Endodermal cell (in vitro differentiated cells): ENCODE measurements around the gene RGS6. TPM values are rescaled to one million over a fixed set of nuclear protein-coding genes. Genes with fewer than 3 reads are reported as not detected.

Experiments used
- DNase-seq: peaks from one replicate; pipeline ENCODE4 v3.0.0-alpha.2; 2017
- H3K27ac ChIP-seq: 2 replicates; pipeline ENCODE4 v1.5.1; 2013; ENCODE audit warnings: mild to moderate bottlenecking, low read depth, low read length, moderate library complexity
- H3K27me3 ChIP-seq: 2 replicates; pipeline ENCODE4 v1.6.1; 2013; ENCODE audit warnings: mild to moderate bottlenecking, low read length, moderate library complexity; ENCODE audit not compliant: insufficient read depth, control insufficient read depth, poor library complexity, severe bottlenecking
- H3K36me3 ChIP-seq: 2 replicates; pipeline ENCODE4 v1.7.0; 2013; ENCODE audit warnings: mild to moderate bottlenecking, low read length, moderate library complexity; ENCODE audit not compliant: control insufficient read depth, insufficient read depth
- H3K4me1 ChIP-seq: one replicate; pipeline ENCODE4 v1.7.0; 2013; ENCODE audit warnings: low read length; ENCODE audit not compliant: control insufficient read depth, insufficient read depth
- H3K4me3 ChIP-seq: 2 replicates; pipeline ENCODE4 v1.5.1; 2013; ENCODE audit warnings: mild to moderate bottlenecking, low read length, moderate library complexity
- H3K9ac ChIP-seq: 2 replicates; pipeline ENCODE4 v1.6.1; 2013; ENCODE audit warnings: mild to moderate bottlenecking, low read length, moderate library complexity; ENCODE audit not compliant: poor library complexity, severe bottlenecking; ENCODE audit errors: extremely low read depth
- H3K9me3 ChIP-seq: 2 replicates; pipeline ENCODE4 v1.6.1; 2013; ENCODE audit warnings: mild to moderate bottlenecking, low read length, moderate library complexity; ENCODE audit not compliant: control insufficient read depth
- H3K27ac Mint-ChIP-seq: 2 replicates; pipeline ENCODE4 v1.8.0; 2020; ENCODE audit warnings: mixed read lengths
- H3K27me3 Mint-ChIP-seq: 2 replicates; pipeline ENCODE4 v1.8.0; 2021; ENCODE audit warnings: mild to moderate bottlenecking, mixed read lengths; ENCODE audit not compliant: insufficient read depth
- H3K36me3 Mint-ChIP-seq: 2 replicates; pipeline ENCODE4 v1.8.0; 2020; ENCODE audit warnings: low read depth, mixed read lengths
- H3K4me1 Mint-ChIP-seq: 2 replicates; pipeline ENCODE4 v1.8.0; 2020; ENCODE audit warnings: mixed read lengths
- H3K4me3 Mint-ChIP-seq: 2 replicates; pipeline ENCODE4 v1.8.0; 2020; ENCODE audit warnings: mild to moderate bottlenecking, moderate library complexity, mixed read lengths
- H3K9me3 Mint-ChIP-seq: 2 replicates; pipeline ENCODE4 v1.8.0; 2020; ENCODE audit warnings: mild to moderate bottlenecking, mixed read lengths
- WGBS, 2 experiments: methylation state at CpG; one replicate each; pipeline versions ENCODE4 v1.1.5 to v1.1.7; 2013; ENCODE audit warnings: missing lambda C conversion rate in 2 of 2, mixed read lengths in 1 of 2; ENCODE audit not compliant: insufficient coverage in 1 of 2, insufficient read length in 1 of 2; 5-methylcytosine and 5-hydroxymethylcytosine counted together
- total RNA-seq, 2 donors: library from RNA; stranded (reverse); fragmentation: NEBNext Ultra II Directional in 1 of 2; extraction: Animal tissue kit (Norgen Biotek cat#: 25700) in 1 of 2; gene quantifications; 2 replicates in 1 of 2; 3 replicates in 1 of 2; pipeline ENCODE4 v1.2.1, GENCODE V29; 2021
- TF ChIP-seq, protein P1 (sequence below): fragments of 200-600 bp; sonication (generic); conservative IDR thresholded peaks from 2 replicates; pipeline ENCODE4 v1.5.0; 2021; ENCODE audit warnings: antibody characterized with exemption, mild to moderate bottlenecking

RGS6 gene
- total RNA-seq, 2 donors from 2014 or later: 10.1 to 16.3 TPM

DNA sequence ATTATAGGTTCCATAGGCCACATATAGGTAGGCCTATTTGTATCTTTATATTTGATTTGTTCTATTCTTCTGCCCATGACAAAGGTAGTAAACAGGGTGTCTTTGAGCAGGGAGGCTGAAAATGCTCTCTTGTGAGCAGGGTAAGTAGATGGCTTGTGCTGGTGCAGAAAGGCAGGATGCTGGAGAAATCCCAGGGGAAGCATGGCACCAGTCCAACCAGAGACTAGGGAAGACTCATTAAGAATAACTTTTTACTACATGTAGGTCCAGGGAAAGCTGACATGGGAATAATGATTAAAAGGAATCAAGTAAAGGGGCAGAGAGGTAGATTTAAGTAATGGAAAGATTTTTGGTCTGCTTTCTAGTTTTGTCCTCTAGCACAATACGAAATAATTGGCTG, 245.0 kb downstream of the RGS6 start:
- no peak overlapping the region for H3K27ac ChIP-seq
- H3K9me3 ChIP-seq: peaks cover 26% of the 10 kb centered on the region
- H3K36me3 ChIP-seq: no peaks in the 10 kb centered on the region
- DNase-seq: no peak
- H3K4me3 ChIP-seq: no peak overlapping the region
- H3K9ac ChIP-seq: no peak overlapping the region
- Mint-ChIP-seq H3K9me3 (peaks cover 7% of the 10 kb centered on the region), H3K36me3 (no peaks in the 10 kb centered on the region), H3K4me3 (no peak overlapping the region), H3K27me3 (no peaks in the 10 kb centered on the region), H3K27ac (no peak overlapping the region), H3K4me1 (no peaks in the 10 kb centered on the region)
- no peaks in the 10 kb centered on the region for H3K27me3 ChIP-seq
- no peaks in the 10 kb centered on the region for H3K4me1 ChIP-seq
- WGBS, 2 experiments: 100% methylated on average over 1 of the region's 1 CpG; no CpG with 5 or more reads in 1 of the 2 experiments
- TF ChIP-seq, protein P1, sequence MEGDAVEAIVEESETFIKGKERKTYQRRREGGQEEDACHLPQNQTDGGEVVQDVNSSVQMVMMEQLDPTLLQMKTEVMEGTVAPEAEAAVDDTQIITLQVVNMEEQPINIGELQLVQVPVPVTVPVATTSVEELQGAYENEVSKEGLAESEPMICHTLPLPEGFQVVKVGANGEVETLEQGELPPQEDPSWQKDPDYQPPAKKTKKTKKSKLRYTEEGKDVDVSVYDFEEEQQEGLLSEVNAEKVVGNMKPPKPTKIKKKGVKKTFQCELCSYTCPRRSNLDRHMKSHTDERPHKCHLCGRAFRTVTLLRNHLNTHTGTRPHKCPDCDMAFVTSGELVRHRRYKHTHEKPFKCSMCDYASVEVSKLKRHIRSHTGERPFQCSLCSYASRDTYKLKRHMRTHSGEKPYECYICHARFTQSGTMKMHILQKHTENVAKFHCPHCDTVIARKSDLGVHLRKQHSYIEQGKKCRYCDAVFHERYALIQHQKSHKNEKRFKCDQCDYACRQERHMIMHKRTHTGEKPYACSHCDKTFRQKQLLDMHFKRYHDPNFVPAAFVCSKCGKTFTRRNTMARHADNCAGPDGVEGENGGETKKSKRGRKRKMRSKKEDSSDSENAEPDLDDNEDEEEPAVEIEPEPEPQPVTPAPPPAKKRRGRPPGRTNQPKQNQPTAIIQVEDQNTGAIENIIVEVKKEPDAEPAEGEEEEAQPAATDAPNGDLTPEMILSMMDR: no peak

DNA sequence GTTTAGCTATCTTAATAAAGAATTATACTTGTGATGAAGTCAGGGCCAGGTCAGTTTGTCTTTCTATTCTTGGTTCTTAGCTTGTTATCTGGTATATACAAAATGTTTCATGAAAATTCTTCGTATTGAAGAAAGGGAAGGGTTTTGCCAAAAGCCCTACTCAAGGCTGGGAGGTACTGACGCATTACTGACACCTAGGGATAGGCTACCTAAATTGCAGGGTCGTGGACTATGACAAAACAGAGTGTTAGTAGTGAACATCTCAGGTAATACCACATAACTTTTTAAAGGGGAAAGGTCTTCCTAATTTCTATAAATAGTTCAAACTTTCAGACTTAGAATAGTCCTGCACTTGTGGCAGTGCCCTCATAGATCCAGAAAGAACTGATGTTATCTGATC, 246.3 kb downstream of the RGS6 start:
- Histone ChIP-seq H3K4me1 (no peaks in the 10 kb centered on the region), H3K9ac (no peak overlapping the region), H3K36me3 (no peaks in the 10 kb centered on the region), H3K4me3 (no peak overlapping the region), H3K27ac (no peak overlapping the region), H3K9me3 (peaks cover 26% of the 10 kb centered on the region), H3K27me3 (no peaks in the 10 kb centered on the region)
- DNase-seq: no peak
- H3K9me3 Mint-ChIP-seq: peaks cover 7% of the 10 kb centered on the region
- H3K27me3 Mint-ChIP-seq: no peaks in the 10 kb centered on the region
- H3K36me3 Mint-ChIP-seq: no peaks in the 10 kb centered on the region
- H3K4me3 Mint-ChIP-seq: no peak overlapping the region
- WGBS, 2 experiments: 55 to 67% methylated on average over 3 of the region's 3 CpGs
- H3K4me1 Mint-ChIP-seq: no peaks in the 10 kb centered on the region
- H3K27ac Mint-ChIP-seq: no peak overlapping the region
- TF ChIP-seq, protein P1: peak; percentile 62

DNA sequence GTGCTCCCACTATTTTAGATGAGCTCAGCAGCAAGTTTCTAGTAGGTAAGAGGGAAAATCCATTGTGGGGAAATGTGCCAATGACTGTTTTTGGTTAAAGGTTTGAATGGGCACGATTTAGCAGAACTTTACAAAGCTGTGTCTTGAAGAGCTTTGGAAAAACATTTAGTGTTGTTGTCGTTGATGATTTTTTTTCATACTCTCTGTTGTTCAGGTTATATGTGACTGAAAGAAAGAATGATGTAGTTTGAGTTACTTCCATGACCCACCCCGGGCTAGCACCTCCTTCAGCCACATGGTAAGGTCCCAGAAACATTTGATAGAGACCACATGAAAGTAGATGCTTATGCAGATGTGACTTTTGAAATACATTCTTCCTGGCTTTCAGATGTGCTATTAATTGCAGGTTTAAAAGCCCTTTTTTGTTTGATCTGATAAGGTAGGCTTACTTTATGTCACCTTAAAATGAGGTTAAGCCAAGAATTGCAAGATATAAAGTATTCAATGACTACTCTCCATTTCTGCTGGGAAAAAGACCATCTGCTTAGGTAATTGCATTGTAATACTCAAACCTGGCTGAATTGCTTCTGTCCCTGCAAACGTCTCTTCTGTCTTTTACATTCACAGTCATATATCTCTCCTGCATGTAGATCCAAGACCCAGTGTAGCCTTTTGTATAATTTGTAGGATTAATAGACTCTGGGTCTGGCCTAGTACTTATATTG, 250.6 kb downstream of the RGS6 start:
- Mint-ChIP-seq H3K27ac (no peak overlapping the region), H3K36me3 (no peaks in the 10 kb centered on the region), H3K27me3 (no peaks in the 10 kb centered on the region), H3K4me1 (no peaks in the 10 kb centered on the region), H3K9me3 (peaks cover 7% of the 10 kb centered on the region), H3K4me3 (no peak overlapping the region)
- H3K36me3 ChIP-seq: no peaks in the 10 kb centered on the region
- TF ChIP-seq, protein P1: no peak
- H3K4me1 ChIP-seq: no peaks in the 10 kb centered on the region
- no peak for DNase-seq
- peaks cover 26% of the 10 kb centered on the region for H3K9me3 ChIP-seq
- no peak overlapping the region for H3K9ac ChIP-seq
- WGBS, 2 experiments: 91 to 92% methylated on average over 3 to 4 of the region's 4 CpGs
- H3K27me3 ChIP-seq: no peaks in the 10 kb centered on the region
- no peak overlapping the region for H3K27ac ChIP-seq
- no peak overlapping the region for H3K4me3 ChIP-seq
